ENCODE measurements around the gene POP7.
"Not testable (repeated sequence)": the region's sequence is repeated elsewhere in the genome, so short reads cannot be mapped to it uniquely, and the experiment has no call there.

POP7 gene

GRCh38 chr7:100693312-100694097, 12.4 kb upstream of the POP7 start:
- no peaks in the 10 kb centered on the region for H3K9me3 Mint-ChIP-seq
- peaks cover 22% of the 10 kb centered on the region for H3K4me1 Mint-ChIP-seq (ENCODE audit: low read depth)
- peak overlapping the region; percentile 95 for H3K27ac Mint-ChIP-seq
- H3K27me3 Mint-ChIP-seq (ENCODE audit: low read depth), result peaks cover 16% of the 10 kb centered on the region
- peaks cover 10% of the 10 kb centered on the region for H3K36me3 Mint-ChIP-seq (ENCODE audit: low read depth)
- peak overlapping the region; percentile 99 for H3K4me3 Mint-ChIP-seq

- Mint-ChIP-seq H3K9me3 (no peaks in the 10 kb centered on the region), H3K4me1 (ENCODE audit: low read depth) (peaks cover 18% of the 10 kb centered on the region), H3K36me3 (ENCODE audit: low read depth) (peaks cover 10% of the 10 kb centered on the region), H3K27ac (peak within 1 kb of the TSS; percentile 95), H3K27me3 (ENCODE audit: low read depth) (peaks cover 18% of the 10 kb centered on the region), H3K4me3 (peak within 1 kb of the TSS; percentile 99)
These were observed 11.7 kb upstream of the POP7 start, which contains the start of gene GIGYF1 for GRCh38 chr7:100694098-100694745. GIGYF1 (minus strand) TSS chr7:100694250; CDS start chr7:100688238, 6,012 bp downstream.

DNA sequence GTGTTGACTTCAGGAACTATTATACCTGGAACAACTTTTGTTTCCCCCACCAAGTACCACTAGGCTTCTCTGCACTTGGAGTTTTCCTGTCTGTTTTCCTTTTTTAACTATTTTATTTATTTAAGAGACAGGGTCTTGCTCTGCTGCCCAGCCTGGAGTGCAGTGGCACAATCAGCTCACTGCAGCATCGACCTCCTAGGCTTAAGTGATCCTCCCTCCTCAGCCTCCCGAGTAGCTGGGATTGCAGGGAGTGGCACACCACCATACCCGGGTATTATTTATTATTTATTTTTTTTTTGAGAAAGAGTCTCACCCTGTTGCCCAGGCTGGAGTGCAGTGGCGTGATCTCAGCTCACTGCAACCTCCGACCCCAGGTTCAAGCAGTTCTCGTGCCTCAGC, 9.8 kb upstream of the POP7 start:
- peaks cover 17% of the 10 kb centered on the region for H3K4me1 Mint-ChIP-seq (ENCODE audit: low read depth)
- H3K9me3 Mint-ChIP-seq, result no peaks in the 10 kb centered on the region
- H3K36me3 Mint-ChIP-seq (ENCODE audit: low read depth), result peaks cover 10% of the 10 kb centered on the region
- H3K27me3 Mint-ChIP-seq (ENCODE audit: low read depth), result peaks cover 26% of the 10 kb centered on the region
- no peak overlapping the region for H3K4me3 Mint-ChIP-seq
- H3K27ac Mint-ChIP-seq, result peak overlapping the region; percentile 2

GRCh38 chr7:100699018-100699417, 6.9 kb upstream of the POP7 start:
- H3K36me3 Mint-ChIP-seq (ENCODE audit: low read depth), result no peaks in the 10 kb centered on the region

DNA sequence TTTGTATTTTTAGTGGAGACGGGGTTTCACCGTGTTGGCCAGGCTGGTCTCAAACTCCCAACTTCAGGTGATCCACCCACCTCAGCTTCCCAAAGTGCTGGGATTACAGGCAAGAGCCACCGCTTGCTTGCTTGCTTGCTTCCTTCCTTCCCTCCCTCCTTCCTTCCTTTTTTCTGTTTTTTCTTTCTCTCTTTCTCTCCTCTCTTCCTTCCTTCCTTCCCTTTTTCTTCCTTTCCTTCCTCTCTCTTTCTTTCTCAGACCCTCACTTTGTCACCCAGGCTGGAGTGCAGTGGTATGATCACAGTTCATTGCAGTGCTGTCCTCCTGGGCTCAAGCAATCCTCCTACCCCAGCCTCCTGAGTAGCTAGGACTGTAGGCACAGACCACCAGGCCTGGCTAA, 4.8 kb upstream of the POP7 start:
- H3K27ac Mint-ChIP-seq, H3K4me3 Mint-ChIP-seq: not testable (repeated sequence)

More at GRCh38 chr7:100699018-100699417, 6.9 kb upstream of the POP7 start:
- peaks cover 31% of the 10 kb centered on the region for H3K27me3 Mint-ChIP-seq (ENCODE audit: low read depth)
- no peaks in the 10 kb centered on the region for H3K4me1 Mint-ChIP-seq (ENCODE audit: low read depth)
- H3K9me3 Mint-ChIP-seq, result no peaks in the 10 kb centered on the region
- H3K27ac Mint-ChIP-seq, result no peak overlapping the region
- H3K4me3 Mint-ChIP-seq, result no peak overlapping the region

GRCh38 chr7:100705320-100705752, 585 bp upstream of the POP7 start:
- peaks cover 7% of the 10 kb centered on the region for H3K36me3 Mint-ChIP-seq (ENCODE audit: low read depth)
- peak overlapping the region; percentile 92 for H3K4me3 Mint-ChIP-seq
- peaks cover 11% of the 10 kb centered on the region for H3K27me3 Mint-ChIP-seq (ENCODE audit: low read depth)
- no peaks in the 10 kb centered on the region for H3K9me3 Mint-ChIP-seq
- H3K4me1 Mint-ChIP-seq (ENCODE audit: low read depth), result peaks cover 7% of the 10 kb centered on the region
- peak overlapping the region; percentile 93 for H3K27ac Mint-ChIP-seq

More for the DNA sequence above, 4.8 kb upstream of the POP7 start:
- not testable (repeated sequence) for H3K9me3 Mint-ChIP-seq; H3K36me3 Mint-ChIP-seq (ENCODE audit: low read depth); H3K4me1 Mint-ChIP-seq (ENCODE audit: low read depth)
- H3K27me3 Mint-ChIP-seq (ENCODE audit: low read depth), result peaks cover 21% of the 10 kb centered on the region

DNA sequence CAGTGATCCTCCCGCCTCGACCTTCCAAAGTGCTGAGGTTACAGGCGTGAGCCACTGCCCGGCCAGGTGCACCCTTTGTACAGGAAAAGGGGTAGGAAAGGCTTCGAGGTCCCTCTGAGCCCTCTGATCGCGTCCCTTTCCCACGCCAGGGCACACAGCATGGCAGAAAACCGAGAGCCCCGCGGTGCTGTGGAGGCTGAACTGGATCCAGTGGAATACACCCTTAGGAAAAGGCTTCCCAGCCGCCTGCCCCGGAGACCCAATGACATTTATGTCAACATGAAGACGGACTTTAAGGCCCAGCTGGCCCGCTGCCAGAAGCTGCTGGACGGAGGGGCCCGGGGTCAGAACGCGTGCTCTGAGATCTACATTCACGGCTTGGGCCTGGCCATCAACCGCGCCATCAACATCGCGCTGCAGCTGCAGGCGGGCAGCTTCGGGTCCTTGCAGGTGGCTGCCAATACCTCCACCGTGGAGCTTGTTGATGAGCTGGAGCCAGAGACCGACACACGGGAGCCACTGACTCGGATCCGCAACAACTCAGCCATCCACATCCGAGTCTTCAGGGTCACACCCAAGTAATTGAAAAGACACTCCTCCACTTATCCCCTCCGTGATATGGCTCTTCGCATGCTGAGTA, 871 bp downstream of the POP7 start:
- Mint-ChIP-seq H3K36me3 (ENCODE audit: low read depth) (peaks cover 7% of the 10 kb centered on the region), H3K4me1 (ENCODE audit: low read depth) (peaks cover 7% of the 10 kb centered on the region), H3K27ac (peak overlapping the region; percentile 93), H3K9me3 (no peaks in the 10 kb centered on the region), H3K27me3 (ENCODE audit: low read depth) (peaks cover 5% of the 10 kb centered on the region), H3K4me3 (peak overlapping the region; percentile 92)

- peaks cover 4% of the 10 kb centered on the region for H3K27me3 Mint-ChIP-seq (ENCODE audit: low read depth)
- no peak overlapping the region for H3K27ac Mint-ChIP-seq
- H3K4me3 Mint-ChIP-seq, result no peak overlapping the region
- H3K4me1 Mint-ChIP-seq (ENCODE audit: low read depth), result peaks cover 7% of the 10 kb centered on the region
- H3K36me3 Mint-ChIP-seq (ENCODE audit: low read depth), result peaks cover 7% of the 10 kb centered on the region
- no peaks in the 10 kb centered on the region for H3K9me3 Mint-ChIP-seq
These were observed 2.5 kb downstream of the POP7 start for GRCh38 chr7:100708395-100708794.

- Mint-ChIP-seq H3K27ac (no peak overlapping the region), H3K9me3 (no peaks in the 10 kb centered on the region), H3K4me3 (no peak overlapping the region), H3K4me1 (ENCODE audit: low read depth) (peaks cover 7% of the 10 kb centered on the region), H3K36me3 (ENCODE audit: low read depth) (peaks cover 7% of the 10 kb centered on the region), H3K27me3 (ENCODE audit: low read depth) (peaks cover 4% of the 10 kb centered on the region)
These were observed 4.5 kb downstream of the POP7 start for GRCh38 chr7:100710452-100710851.

- Mint-ChIP-seq H3K4me3 (no peak overlapping the region), H3K4me1 (ENCODE audit: low read depth) (peaks cover 7% of the 10 kb centered on the region), H3K9me3 (no peaks in the 10 kb centered on the region), H3K27ac (no peak overlapping the region), H3K36me3 (ENCODE audit: low read depth) (peaks cover 5% of the 10 kb centered on the region), H3K27me3 (ENCODE audit: low read depth) (peaks cover 4% of the 10 kb centered on the region)
These were observed 5.4 kb downstream of the POP7 start for GRCh38 chr7:100711369-100711768.

GRCh38 chr7:100714725-100715124, 8.8 kb downstream of the POP7 start:
- peaks cover 24% of the 10 kb centered on the region for H3K27me3 Mint-ChIP-seq (ENCODE audit: low read depth)
- no peaks in the 10 kb centered on the region for H3K4me1 Mint-ChIP-seq (ENCODE audit: low read depth)
- no peak overlapping the region for H3K27ac Mint-ChIP-seq
- peaks cover 6% of the 10 kb centered on the region for H3K9me3 Mint-ChIP-seq
- H3K4me3 Mint-ChIP-seq, result no peak overlapping the region
- no peaks in the 10 kb centered on the region for H3K36me3 Mint-ChIP-seq (ENCODE audit: low read depth)

DNA sequence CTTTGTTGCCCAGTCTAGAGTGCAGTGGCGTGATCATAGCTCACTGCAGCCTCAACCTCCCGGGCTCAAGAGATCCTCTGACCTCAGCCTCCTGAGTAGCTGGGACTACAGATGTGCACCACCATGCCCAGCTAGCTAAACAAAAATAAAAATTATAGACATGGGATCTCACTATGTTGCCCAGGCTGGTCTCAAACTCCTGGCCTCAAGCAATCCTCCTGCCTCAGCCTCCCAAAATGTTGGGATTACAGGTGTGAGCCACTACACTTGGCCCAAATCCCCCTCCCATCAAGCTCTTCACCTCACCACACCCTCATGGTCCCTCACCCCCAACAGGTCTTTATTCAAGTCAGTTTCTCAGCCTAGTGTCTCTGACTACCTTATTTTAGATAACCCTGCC, 11.2 kb downstream of the POP7 start:
- H3K4me1 Mint-ChIP-seq (ENCODE audit: low read depth); H3K27ac Mint-ChIP-seq; H3K4me3 Mint-ChIP-seq; H3K9me3 Mint-ChIP-seq; H3K36me3 Mint-ChIP-seq (ENCODE audit: low read depth): not testable (repeated sequence)
- peaks cover 42% of the 10 kb centered on the region for H3K27me3 Mint-ChIP-seq (ENCODE audit: low read depth)

- no peak overlapping the region for H3K27ac Mint-ChIP-seq
- H3K27me3 Mint-ChIP-seq (ENCODE audit: low read depth), result peaks cover 58% of the 10 kb centered on the region
- H3K4me3 Mint-ChIP-seq, result no peak overlapping the region
- H3K4me1 Mint-ChIP-seq (ENCODE audit: low read depth), result no peaks in the 10 kb centered on the region
- H3K9me3 Mint-ChIP-seq, result peaks cover 6% of the 10 kb centered on the region
- H3K36me3 Mint-ChIP-seq (ENCODE audit: low read depth), result no peaks in the 10 kb centered on the region
These were observed 13.8 kb downstream of the POP7 start for GRCh38 chr7:100719523-100720278.

GRCh38 chr7:100720279-100720670, 14.4 kb downstream of the POP7 start, which contains the start of gene EPO:
EPO (plus strand) TSS chr7:100720468; CDS start chr7:100720981, 513 bp downstream.
- H3K27me3 Mint-ChIP-seq (ENCODE audit: low read depth), result peaks cover 61% of the 10 kb centered on the region
- no peak within 1 kb of the TSS for H3K4me3 Mint-ChIP-seq
- H3K4me1 Mint-ChIP-seq (ENCODE audit: low read depth), result peaks cover 2% of the 10 kb centered on the region
- no peaks in the 10 kb centered on the region for H3K36me3 Mint-ChIP-seq (ENCODE audit: low read depth)
- peaks cover 6% of the 10 kb centered on the region for H3K9me3 Mint-ChIP-seq
- H3K27ac Mint-ChIP-seq, result no peak within 1 kb of the TSS

Measured in T-helper 1 cell treated with Interleukin-12 subunit alpha and Interleukin-12 subunit beta and Interleukin-4 antibody, amounts not matched to agents 30 μg/mL and 1 μg/mL, for 36 hours (primary cell).